ENCODE measurements around the gene CGB7.

- TF ChIP-seq GATA2 (IDR thresholded peaks at IDR 0.05; ENCODE audit: low read depth, low read length) (no peak), GATA3 (IDR thresholded peaks at IDR 0.05; ENCODE audit: low read depth, low read length) (no peak)
Observed at GRCh38 chr19:49011194-49011593, 46.4 kb downstream of the CGB7 start.

Data from SH-SY5Y (cell line).